ENCODE results near the gene AFAP1L1. TPM values are rescaled to one million over a fixed set of nuclear protein-coding genes. Genes with fewer than 3 reads are reported as not detected.

The AFAP1L1 gene
- polyA plus RNA-seq, 2 of the 4 experiments (the other 2 are of a cell fraction): 1.5 to 3.5 TPM

- no peak overlapping the region for H3K4me3 ChIP-seq
- ChIA-PET POLR2A (no interaction called here), CTCF (interaction anchor here (0.9 to 6.0 kb wide), 10 partner anchors 9 to 137 kb away, joined by 3 to 36 read pairs (median 14); partner anchors contain the start of gene ABLIM3)
- no peak for TF ChIP-seq E2F6 (IDR thresholded peaks at IDR 0.05; ENCODE audit: borderline replicate concordance, low read depth)
- TF ChIP-seq ZSCAN20 (CRISPR knock-in tag; IDR thresholded peaks at IDR 0.05): no peak
- TF ChIP-seq JUNB (IDR thresholded peaks at IDR 0.05): no peak
- TF ChIP-seq, protein P1, sequence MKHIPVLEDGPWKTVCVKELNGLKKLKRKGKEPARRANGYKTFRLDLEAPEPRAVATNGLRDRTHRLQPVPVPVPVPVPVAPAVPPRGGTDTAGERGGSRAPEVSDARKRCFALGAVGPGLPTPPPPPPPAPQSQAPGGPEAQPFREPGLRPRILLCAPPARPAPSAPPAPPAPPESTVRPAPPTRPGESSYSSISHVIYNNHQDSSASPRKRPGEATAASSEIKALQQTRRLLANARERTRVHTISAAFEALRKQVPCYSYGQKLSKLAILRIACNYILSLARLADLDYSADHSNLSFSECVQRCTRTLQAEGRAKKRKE (CRISPR knock-in tag; IDR thresholded peaks at IDR 0.05; ENCODE audit: low read depth): no peak
- no peak overlapping the region for H3K4me2 ChIP-seq
- peaks cover 7% of the 10 kb centered on the region for H3K9me3 ChIP-seq
- no peak for FAIRE-seq
- no peak overlapping the region for H3K27ac ChIP-seq
- peaks cover 6% of the 10 kb centered on the region; the same call in 1 of the 3 replicates for H3K4me1 ChIP-seq
- ATAC-seq: no peak
- DNase-seq (ENCODE audit: low read depth in 1 of 2, low spot score in 1 of 2): no peak
- 75% methylated on average over 9 of the region's 9 CpGs for WGBS (ENCODE audit: missing lambda C conversion rate)
Measured at GRCh38 chr5:149267241-149267973, 4.3 kb upstream of the AFAP1L1 start.

- 24% methylated on average over 6 of the region's 6 CpGs for WGBS (ENCODE audit: missing lambda C conversion rate)
- FAIRE-seq: peak; percentile 54
- Histone ChIP-seq H3K4me2 (no peak overlapping the region), H3K4me1 (peaks cover 9% of the 10 kb centered on the region; the same call in 1 of the 3 replicates), H3K27ac (no peak overlapping the region), H3K9me3 (peaks cover 7% of the 10 kb centered on the region), H3K4me3 (no peak overlapping the region)
- POLR2A ChIA-PET: no interaction called here
- TF ChIP-seq RFX5 (IDR thresholded peaks at IDR 0.05) (no peak), POLR2A (IDR thresholded peaks at IDR 0.05; ENCODE audit: low read length) (no peak), HOXB13 (CRISPR knock-in tag; IDR thresholded peaks at IDR 0.05; ENCODE audit: low read depth) (no peak), CTCF (IDR thresholded peaks at IDR 0.05) (peak; percentile 82), TFCP2L1 (CRISPR knock-in tag; IDR thresholded peaks at IDR 0.05) (no peak), MAZ (IDR thresholded peaks at IDR 0.05; ENCODE audit: borderline replicate concordance, low read depth, low read length) (no peak), POLR2AphosphoS2 (conservative IDR thresholded peaks at IDR 0.05; ENCODE audit: low read length) (no peak), ZC3H11A (IDR thresholded peaks at IDR 0.05) (no peak), SMC3 (IDR thresholded peaks at IDR 0.05) (peak; percentile 33; the same call in 1 of the 3 replicates), KDM1A (IDR thresholded peaks at IDR 0.05; ENCODE audit: low read depth) (no peak), MAFK (IDR thresholded peaks at IDR 0.05; ENCODE audit: partially characterized antibody) (no peak), E2F6 (IDR thresholded peaks at IDR 0.05; ENCODE audit: borderline replicate concordance, low read depth) (no peak), JUN (IDR thresholded peaks at IDR 0.05) (no peak), RAD21 (conservative IDR thresholded peaks at IDR 0.05 in 1 of 2, IDR thresholded peaks at IDR 0.05 in 1 of 2) (peak; percentile 71 to 75), RCOR1 (IDR thresholded peaks at IDR 0.05; ENCODE audit: low read depth, low read length) (no peak)
- CTCF ChIA-PET: interaction anchor here (0.5 to 3.6 kb wide), 42 partner anchors 10 to 616 kb away, joined by 3 to 31 read pairs (median 3); partner anchors contain the start of gene ABLIM3
- peak in 1 of 2 experiments; percentile 22; a peak in 2 of 6 replicates for ATAC-seq
- peak; percentile 67 to 71 for DNase-seq (ENCODE audit: low read depth in 1 of 2, low spot score in 1 of 2)
Measured at GRCh38 chr5:149268928-149269557, 2.6 kb upstream of the AFAP1L1 start.
